ENCODE measurements around the gene SPOPL.
"Not testable (repeated sequence)": the region's sequence is repeated elsewhere in the genome, so short reads cannot be mapped to it uniquely, and the experiment has no call there.

The SPOPL gene

GRCh38 chr2:138516030-138516704 lies 14.6 kb downstream of the SPOPL start:
- no peaks in the 10 kb centered on the region for H3K9me3 ChIP-seq
- H3K36me3 ChIP-seq = peaks cover 4% of the 10 kb centered on the region
- peaks cover 35 to 60% of the 10 kb centered on the region in 2 experiments for H3K4me1 ChIP-seq (ENCODE audit: control insufficient read depth in 1 of 2, insufficient read depth in 1 of 2, low read depth in 1 of 2, low read length in 1 of 2)
- peak overlapping the region; percentile 64 for H3K27ac ChIP-seq
- no peaks in the 10 kb centered on the region for H3K27me3 ChIP-seq
- TF ChIP-seq CTCF (IDR thresholded peaks at IDR 0.05) = no peak
- peak overlapping the region in 1 of 2 experiments; percentile 0 for H3K4me3 ChIP-seq (ENCODE audit: low read depth in 1 of 2, low read length in 1 of 2)

GRCh38 chr2:138518860-138519259 lies 17.3 kb downstream of the SPOPL start:
- Histone ChIP-seq H3K9me3 (no peaks in the 10 kb centered on the region), H3K4me1 (ENCODE audit: control insufficient read depth in 1 of 2, insufficient read depth in 1 of 2, low read depth in 1 of 2, low read length in 1 of 2) (peaks cover 44 to 62% of the 10 kb centered on the region in 2 experiments), H3K27ac (no peak overlapping the region), H3K36me3 (no peaks in the 10 kb centered on the region), H3K27me3 (no peaks in the 10 kb centered on the region), H3K4me3 (ENCODE audit: low read depth in 1 of 2, low read length in 1 of 2) (no peak overlapping the region)
- no peak for TF ChIP-seq CTCF (IDR thresholded peaks at IDR 0.05)

GRCh38 chr2:138521821-138522220 lies 20.3 kb downstream of the SPOPL start:
- Histone ChIP-seq H3K9me3 (no peaks in the 10 kb centered on the region), H3K27ac (peak overlapping the region; percentile 23), H3K36me3 (peaks cover 6% of the 10 kb centered on the region), H3K4me1 (ENCODE audit: control insufficient read depth in 1 of 2, insufficient read depth in 1 of 2, low read depth in 1 of 2, low read length in 1 of 2) (peaks cover 25 to 40% of the 10 kb centered on the region in 2 experiments), H3K4me3 (ENCODE audit: low read depth in 1 of 2, low read length in 1 of 2) (no peak overlapping the region), H3K27me3 (no peaks in the 10 kb centered on the region)
- no peak for TF ChIP-seq CTCF (IDR thresholded peaks at IDR 0.05)

GRCh38 chr2:138522556-138522955 lies 21.0 kb downstream of the SPOPL start:
- no peaks in the 10 kb centered on the region for H3K27me3 ChIP-seq
- no peaks in the 10 kb centered on the region for H3K9me3 ChIP-seq
- H3K27ac ChIP-seq = peak overlapping the region; percentile 73
- peaks cover 21 to 35% of the 10 kb centered on the region in 2 experiments for H3K4me1 ChIP-seq (ENCODE audit: control insufficient read depth in 1 of 2, insufficient read depth in 1 of 2, low read depth in 1 of 2, low read length in 1 of 2)
- TF ChIP-seq CTCF (IDR thresholded peaks at IDR 0.05) = no peak
- H3K4me3 ChIP-seq (ENCODE audit: low read depth in 1 of 2, low read length in 1 of 2) = no peak overlapping the region
- peaks cover 6% of the 10 kb centered on the region for H3K36me3 ChIP-seq

GRCh38 chr2:138523018-138523672 lies 21.6 kb downstream of the SPOPL start:
- not testable (repeated sequence) for H3K36me3 ChIP-seq, H3K27me3 ChIP-seq, H3K9me3 ChIP-seq
- Histone ChIP-seq H3K27ac (peak overlapping the region; percentile 73), H3K4me3 (ENCODE audit: low read depth in 1 of 2, low read length in 1 of 2) (peak overlapping the region in 1 of 2 experiments; percentile 5), H3K4me1 (ENCODE audit: control insufficient read depth in 1 of 2, insufficient read depth in 1 of 2, low read depth in 1 of 2, low read length in 1 of 2) (peaks cover 21 to 40% of the 10 kb centered on the region in 2 experiments)

GRCh38 chr2:138523673-138524042 lies 22.1 kb downstream of the SPOPL start:
- H3K9me3 ChIP-seq, H3K27me3 ChIP-seq, H3K36me3 ChIP-seq: not testable (repeated sequence)
- H3K27ac ChIP-seq = peak overlapping the region; percentile 73
- H3K4me1 ChIP-seq (ENCODE audit: control insufficient read depth in 1 of 2, insufficient read depth in 1 of 2, low read depth in 1 of 2, low read length in 1 of 2) = peaks cover 21 to 40% of the 10 kb centered on the region in 2 experiments
- peak; percentile 37 for TF ChIP-seq CTCF (IDR thresholded peaks at IDR 0.05)
- peak overlapping the region in 1 of 2 experiments; percentile 5 for H3K4me3 ChIP-seq (ENCODE audit: low read depth in 1 of 2, low read length in 1 of 2)

GRCh38 chr2:138524353-138524752 lies 22.8 kb downstream of the SPOPL start:
- Histone ChIP-seq H3K4me1 (ENCODE audit: control insufficient read depth in 1 of 2, insufficient read depth in 1 of 2, low read depth in 1 of 2, low read length in 1 of 2) (peaks cover 21 to 40% of the 10 kb centered on the region in 2 experiments), H3K27ac (peak overlapping the region; percentile 73)
- not testable (repeated sequence) for H3K9me3 ChIP-seq; H3K27me3 ChIP-seq; H3K36me3 ChIP-seq; H3K4me3 ChIP-seq (ENCODE audit: low read depth in 1 of 2, low read length in 1 of 2)
